ENCODE measurements around the gene TEN1. TPM values are rescaled to one million over a fixed set of nuclear protein-coding genes. Genes with fewer than 3 reads are reported as not detected.

Gene TEN1
- total RNA-seq, 1 donor from 2014 or later = 5.9 TPM

DNA sequence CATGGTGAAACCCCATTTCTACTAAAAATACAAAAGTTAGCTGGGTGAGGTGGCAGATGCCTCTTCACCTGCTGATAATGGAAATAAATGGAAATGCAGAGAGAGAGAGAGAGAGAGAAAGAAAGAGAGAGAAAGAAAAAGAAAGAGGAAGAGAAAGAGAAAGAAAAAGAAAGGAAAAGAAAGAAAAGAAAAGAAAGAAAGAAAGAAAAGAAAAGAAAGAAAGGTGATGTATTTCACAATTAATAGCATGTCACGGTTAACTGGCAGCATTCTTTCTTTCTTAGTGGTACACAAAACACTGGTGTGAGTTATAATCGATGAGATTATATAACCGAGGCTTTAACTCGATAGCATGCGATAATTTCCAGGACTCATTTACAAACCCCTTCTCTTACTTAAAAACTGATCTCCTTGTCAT lies 3.3 kb upstream of the TEN1 start:
- H4K20me1 ChIP-seq (ENCODE audit: low read depth) = no peaks in the 10 kb centered on the region
- TF ChIP-seq EZH2phosphoT487 (IDR thresholded peaks at IDR 0.05) = no peak
- TF ChIP-seq, protein P1, sequence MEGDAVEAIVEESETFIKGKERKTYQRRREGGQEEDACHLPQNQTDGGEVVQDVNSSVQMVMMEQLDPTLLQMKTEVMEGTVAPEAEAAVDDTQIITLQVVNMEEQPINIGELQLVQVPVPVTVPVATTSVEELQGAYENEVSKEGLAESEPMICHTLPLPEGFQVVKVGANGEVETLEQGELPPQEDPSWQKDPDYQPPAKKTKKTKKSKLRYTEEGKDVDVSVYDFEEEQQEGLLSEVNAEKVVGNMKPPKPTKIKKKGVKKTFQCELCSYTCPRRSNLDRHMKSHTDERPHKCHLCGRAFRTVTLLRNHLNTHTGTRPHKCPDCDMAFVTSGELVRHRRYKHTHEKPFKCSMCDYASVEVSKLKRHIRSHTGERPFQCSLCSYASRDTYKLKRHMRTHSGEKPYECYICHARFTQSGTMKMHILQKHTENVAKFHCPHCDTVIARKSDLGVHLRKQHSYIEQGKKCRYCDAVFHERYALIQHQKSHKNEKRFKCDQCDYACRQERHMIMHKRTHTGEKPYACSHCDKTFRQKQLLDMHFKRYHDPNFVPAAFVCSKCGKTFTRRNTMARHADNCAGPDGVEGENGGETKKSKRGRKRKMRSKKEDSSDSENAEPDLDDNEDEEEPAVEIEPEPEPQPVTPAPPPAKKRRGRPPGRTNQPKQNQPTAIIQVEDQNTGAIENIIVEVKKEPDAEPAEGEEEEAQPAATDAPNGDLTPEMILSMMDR (IDR thresholded peaks at IDR 0.05) = no peak
- TF ChIP-seq EZH2 (IDR thresholded peaks at IDR 0.05) = no peak
- H3K9me3 ChIP-seq (ENCODE audit: low read depth) = no peaks in the 10 kb centered on the region
- no peaks in the 10 kb centered on the region for H3K27me3 ChIP-seq
- peaks cover 6% of the 10 kb centered on the region for H3K4me1 ChIP-seq
- no peak overlapping the region for H3K27ac Mint-ChIP-seq
- DNase-seq (ENCODE audit: low spot score) = no peak
- H3K4me3 ChIP-seq = no peak overlapping the region
- H3K9ac ChIP-seq = no peak overlapping the region
- H3K36me3 Mint-ChIP-seq = peaks cover 19% of the 10 kb centered on the region
- H3K79me2 ChIP-seq (ENCODE audit: low read depth) = peaks cover 21% of the 10 kb centered on the region
- H2AFZ ChIP-seq (replicated peaks) = no peak overlapping the region
- H3K27me3 Mint-ChIP-seq (ENCODE audit: insufficient read depth, low read depth) = peaks cover 2% of the 10 kb centered on the region
- no peaks in the 10 kb centered on the region for H3K9me3 Mint-ChIP-seq
- no peak overlapping the region for H3K4me3 Mint-ChIP-seq
- no peaks in the 10 kb centered on the region for H3K36me3 ChIP-seq
- H3K4me1 Mint-ChIP-seq = peaks cover 30% of the 10 kb centered on the region
- H3F3A ChIP-seq (ENCODE audit: low read depth) = peaks cover 30% of the 10 kb centered on the region
- H3K4me2 ChIP-seq = no peak overlapping the region
- H3K27ac ChIP-seq = no peak overlapping the region

DNA sequence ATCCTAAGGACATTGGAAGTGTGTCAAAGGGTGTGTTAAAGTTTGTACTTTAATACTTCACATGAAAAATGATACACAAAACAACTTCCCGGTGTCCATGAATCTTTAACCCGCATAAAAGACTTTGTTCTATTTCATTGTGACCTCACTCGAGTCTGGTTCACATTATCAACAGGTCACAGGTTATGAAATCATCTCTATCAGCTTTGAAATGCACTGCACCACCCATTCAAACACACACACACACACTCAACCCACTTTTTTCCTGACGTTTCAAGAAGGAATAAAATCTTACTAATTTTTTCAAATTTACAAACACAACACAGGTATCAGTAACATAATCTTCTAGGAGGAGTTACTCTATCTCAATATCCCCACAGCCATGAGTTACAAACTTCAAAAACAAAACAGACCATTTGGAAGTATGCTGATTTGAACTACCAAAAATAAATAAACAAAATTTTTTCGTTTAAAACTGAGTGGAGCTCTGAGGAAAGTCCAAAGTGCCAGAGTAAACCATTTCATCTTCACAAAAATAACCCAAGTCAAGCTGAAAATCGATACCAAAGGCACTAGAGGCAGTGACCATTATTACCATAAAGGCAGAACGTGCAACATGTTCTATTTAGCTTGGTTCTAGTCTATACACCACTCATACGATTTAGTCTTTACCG lies 2.7 kb upstream of the TEN1 start:
- peaks cover 26% of the 10 kb centered on the region for H3K79me2 ChIP-seq (ENCODE audit: low read depth)
- no peak overlapping the region for H3K9ac ChIP-seq
- H3K9me3 ChIP-seq (ENCODE audit: low read depth) = no peaks in the 10 kb centered on the region
- no peaks in the 10 kb centered on the region for H4K20me1 ChIP-seq (ENCODE audit: low read depth)
- H3K36me3 ChIP-seq = no peaks in the 10 kb centered on the region
- Mint-ChIP-seq H3K4me3 (peak overlapping the region; percentile 28), H3K4me1 (peaks cover 31% of the 10 kb centered on the region), H3K9me3 (no peaks in the 10 kb centered on the region), H3K27me3 (ENCODE audit: insufficient read depth, low read depth) (peaks cover under 1% of the 10 kb centered on the region), H3K36me3 (peaks cover 18% of the 10 kb centered on the region), H3K27ac (no peak overlapping the region)
- H3K4me1 ChIP-seq = peaks cover 6% of the 10 kb centered on the region
- no peak overlapping the region for H3K27ac ChIP-seq
- H3K4me2 ChIP-seq = no peak overlapping the region
- no peak overlapping the region for H2AFZ ChIP-seq (replicated peaks)
- H3F3A ChIP-seq (ENCODE audit: low read depth) = peaks cover 36% of the 10 kb centered on the region
- no peak for DNase-seq (ENCODE audit: low spot score)
- no peak overlapping the region for H3K4me3 ChIP-seq
- TF ChIP-seq EZH2phosphoT487 (IDR thresholded peaks at IDR 0.05) = no peak
- H3K27me3 ChIP-seq = no peaks in the 10 kb centered on the region

DNA sequence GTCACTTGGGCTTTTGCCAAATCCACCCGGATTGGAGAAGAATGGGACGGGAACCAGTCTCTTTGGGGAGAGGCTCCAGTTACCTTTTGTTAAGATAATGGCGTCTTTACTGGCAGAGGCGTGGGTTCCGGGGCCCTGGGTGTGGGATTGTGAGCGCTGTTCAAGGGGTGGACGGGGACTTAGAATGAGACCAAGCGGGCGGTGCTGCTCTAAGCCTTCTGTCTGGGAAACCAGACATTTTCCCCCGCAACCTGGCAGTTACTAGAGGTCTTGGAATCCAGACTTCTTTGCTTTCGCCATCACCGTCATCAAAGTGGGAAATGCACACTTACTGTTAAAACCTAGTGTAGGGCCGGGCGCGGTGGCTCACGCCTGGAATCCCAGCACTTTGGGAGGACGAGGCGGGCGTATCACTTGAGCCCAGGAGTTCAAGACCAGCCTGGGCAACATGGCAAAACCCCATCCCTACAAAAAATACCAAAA lies 706 bp downstream of the TEN1 start:
- peaks cover 2% of the 10 kb centered on the region for H3K27me3 Mint-ChIP-seq (ENCODE audit: insufficient read depth, low read depth)
- H3K9ac ChIP-seq = peak overlapping the region; percentile 10
- H2AFZ ChIP-seq (replicated peaks) = peak overlapping the region; percentile 81
- H3K4me3 ChIP-seq = peak overlapping the region; percentile 74
- H3K27me3 ChIP-seq = no peaks in the 10 kb centered on the region
- DNase-seq (ENCODE audit: low spot score) = no peak
- H3K4me1 ChIP-seq = peaks cover 14% of the 10 kb centered on the region
- no peaks in the 10 kb centered on the region for H3K9me3 Mint-ChIP-seq
- H3K36me3 ChIP-seq = no peaks in the 10 kb centered on the region
- H3K79me2 ChIP-seq (ENCODE audit: low read depth) = peaks cover 26% of the 10 kb centered on the region
- H3F3A ChIP-seq (ENCODE audit: low read depth) = peaks cover 46% of the 10 kb centered on the region
- peak overlapping the region; percentile 99 for H3K27ac Mint-ChIP-seq
- H3K27ac ChIP-seq = peak overlapping the region; percentile 97
- TF ChIP-seq EZH2phosphoT487 (IDR thresholded peaks at IDR 0.05) = no peak
- peaks cover 41% of the 10 kb centered on the region for H3K4me1 Mint-ChIP-seq
- H3K4me3 Mint-ChIP-seq = peak overlapping the region; percentile 95
- no peaks in the 10 kb centered on the region for H3K9me3 ChIP-seq (ENCODE audit: low read depth)
- peaks cover 8% of the 10 kb centered on the region for H3K36me3 Mint-ChIP-seq
- peak overlapping the region; percentile 82 for H3K4me2 ChIP-seq
- H4K20me1 ChIP-seq (ENCODE audit: low read depth) = no peaks in the 10 kb centered on the region

- peaks cover 26% of the 10 kb centered on the region for H3K79me2 ChIP-seq (ENCODE audit: low read depth)
- Mint-ChIP-seq H3K9me3 (no peaks in the 10 kb centered on the region), H3K36me3 (peaks cover 8% of the 10 kb centered on the region), H3K27me3 (ENCODE audit: insufficient read depth, low read depth) (peaks cover 2% of the 10 kb centered on the region), H3K27ac (peak overlapping the region; percentile 99), H3K4me3 (peak overlapping the region; percentile 95), H3K4me1 (peaks cover 41% of the 10 kb centered on the region)
- peak overlapping the region; percentile 97 for H3K27ac ChIP-seq
- H3K9me3 ChIP-seq (ENCODE audit: low read depth) = no peaks in the 10 kb centered on the region
- H3K4me2 ChIP-seq = peak overlapping the region; percentile 82
- H4K20me1 ChIP-seq (ENCODE audit: low read depth) = no peaks in the 10 kb centered on the region
- H3F3A ChIP-seq (ENCODE audit: low read depth) = peaks cover 46% of the 10 kb centered on the region
- DNase-seq (ENCODE audit: low spot score) = no peak
- H2AFZ ChIP-seq (replicated peaks) = no peak overlapping the region
- peaks cover 14% of the 10 kb centered on the region for H3K4me1 ChIP-seq
- no peaks in the 10 kb centered on the region for H3K27me3 ChIP-seq
- H3K36me3 ChIP-seq = no peaks in the 10 kb centered on the region
- H3K9ac ChIP-seq = peak overlapping the region; percentile 10
- TF ChIP-seq EZH2 (IDR thresholded peaks at IDR 0.05) (no peak), EZH2phosphoT487 (IDR thresholded peaks at IDR 0.05) (no peak)
- TF ChIP-seq, protein P1 (IDR thresholded peaks at IDR 0.05) = no peak
- peak overlapping the region; percentile 74 for H3K4me3 ChIP-seq
These were observed 1.4 kb downstream of the TEN1 start for GRCh38 chr17:75980188-75981018.

All from neural progenitor cell (in vitro differentiated cells).